Measurements from ENCODE around the gene CCDC102B.
"Not testable (repeated sequence)": the region's sequence is repeated elsewhere in the genome, so short reads cannot be mapped to it uniquely, and the experiment has no call there.

Gene CCDC102B

DNA sequence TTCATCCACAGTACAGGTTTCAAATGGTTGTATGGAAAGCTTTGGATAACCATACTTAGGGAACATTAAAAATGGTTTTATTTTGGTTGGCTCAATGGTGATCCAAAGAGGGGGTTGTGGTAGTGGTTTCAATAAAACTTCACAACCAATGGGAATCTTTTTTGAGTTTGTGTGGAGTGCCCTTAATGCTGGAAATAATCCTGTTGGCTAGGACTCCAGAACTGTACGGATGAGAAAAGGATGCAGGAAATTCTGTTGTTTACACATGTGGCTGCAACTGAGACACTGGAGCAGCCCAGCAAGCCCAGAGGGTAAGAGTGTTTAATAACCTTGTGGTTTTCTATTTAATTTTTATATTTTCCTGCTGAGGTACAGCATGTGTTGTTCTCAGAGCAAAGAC is at the start of gene CCDC102B:
CCDC102B (plus strand) TSS at position 210 of the 400 bp plus-strand sequence. CDS start 38,684 bp downstream, outside the sequence.
- no peak for DNase-seq (ENCODE audit: low spot score)

GRCh38 chr18:68757126-68757525 is 40.8 kb upstream of the CCDC102B start:
- DNase-seq (ENCODE audit: low spot score) = no peak

- no peak for DNase-seq (ENCODE audit: low spot score)
Measured at GRCh38 chr18:68759308-68759707, 38.6 kb upstream of the CCDC102B start.

DNA sequence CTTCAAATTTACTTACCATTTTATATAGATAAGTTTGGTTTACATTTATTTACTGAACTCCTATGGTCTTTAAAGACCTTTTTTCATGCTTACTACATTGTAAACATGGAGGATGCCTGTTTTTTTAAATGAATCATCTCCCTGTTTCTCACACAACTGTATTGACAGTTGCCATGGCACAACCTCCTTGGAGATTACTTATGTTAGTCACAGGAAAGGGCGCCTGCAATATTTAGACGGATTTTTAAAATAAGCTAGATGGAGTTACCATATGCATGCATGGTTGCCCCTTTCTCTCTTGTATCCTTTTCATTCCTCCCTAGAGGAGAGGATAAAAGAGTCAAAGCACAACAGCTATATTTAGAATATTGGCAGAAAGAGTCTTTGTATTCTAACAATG is 34.8 kb upstream of the CCDC102B start:
- DNase-seq (ENCODE audit: low spot score) = no peak

- no peak for DNase-seq (ENCODE audit: low spot score)
Measured at GRCh38 chr18:68764016-68764415, 33.9 kb upstream of the CCDC102B start.

DNA sequence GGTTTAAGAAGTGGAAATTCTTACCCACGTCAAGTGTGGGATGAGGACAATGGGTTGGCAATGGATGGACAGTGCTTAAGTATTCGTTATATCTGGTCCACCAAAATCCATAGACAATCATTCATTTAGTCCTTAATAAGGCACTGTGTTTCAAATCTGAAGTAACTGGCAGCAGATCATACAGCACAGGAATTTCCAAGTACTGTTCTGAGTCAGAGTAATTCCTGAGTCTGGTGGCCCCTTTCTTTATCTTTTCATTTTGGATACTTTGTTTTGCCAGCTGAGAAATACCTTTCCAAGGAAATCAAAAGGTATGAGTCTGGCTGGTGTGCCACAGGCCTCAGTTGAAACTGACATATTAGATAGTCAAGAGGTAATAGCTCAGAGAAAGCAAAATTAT is 31.4 kb upstream of the CCDC102B start:
- DNase-seq (ENCODE audit: low spot score) = no peak

GRCh38 chr18:68769461-68769860 is 28.4 kb upstream of the CCDC102B start:
- DNase-seq (ENCODE audit: low spot score) = no peak

- DNase-seq (ENCODE audit: low spot score) = no peak
Measured at GRCh38 chr18:68772268-68772667, 25.6 kb upstream of the CCDC102B start.

DNA sequence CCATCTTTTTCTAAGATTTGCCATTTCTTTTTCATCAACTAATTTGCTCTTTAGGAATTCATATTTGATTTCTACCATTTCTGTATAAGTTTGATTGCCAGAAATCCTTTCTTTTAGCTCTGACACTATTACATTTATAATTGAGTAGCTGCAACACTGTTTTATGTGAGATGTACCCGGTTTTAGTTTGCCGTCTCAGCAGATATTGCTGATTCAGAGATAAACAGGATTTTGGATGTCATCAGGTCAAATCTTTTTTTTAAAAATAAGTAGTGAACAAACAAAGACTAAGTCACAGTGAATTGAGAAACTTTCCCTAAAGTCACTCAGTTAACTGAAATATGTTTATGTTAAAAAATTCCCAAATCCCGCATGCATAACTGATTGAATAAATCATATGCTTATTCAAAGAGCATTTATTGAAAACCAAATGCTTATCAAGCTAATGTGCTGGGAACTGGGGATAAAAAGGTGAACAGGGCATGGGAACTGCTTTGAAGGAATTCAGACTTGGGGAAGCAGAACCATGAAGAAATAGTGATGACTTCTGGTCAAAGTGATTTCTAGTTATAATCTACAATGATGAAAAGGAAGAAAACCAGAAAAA is 19.5 kb upstream of the CCDC102B start:
- no peak for DNase-seq (ENCODE audit: low spot score)

DNA sequence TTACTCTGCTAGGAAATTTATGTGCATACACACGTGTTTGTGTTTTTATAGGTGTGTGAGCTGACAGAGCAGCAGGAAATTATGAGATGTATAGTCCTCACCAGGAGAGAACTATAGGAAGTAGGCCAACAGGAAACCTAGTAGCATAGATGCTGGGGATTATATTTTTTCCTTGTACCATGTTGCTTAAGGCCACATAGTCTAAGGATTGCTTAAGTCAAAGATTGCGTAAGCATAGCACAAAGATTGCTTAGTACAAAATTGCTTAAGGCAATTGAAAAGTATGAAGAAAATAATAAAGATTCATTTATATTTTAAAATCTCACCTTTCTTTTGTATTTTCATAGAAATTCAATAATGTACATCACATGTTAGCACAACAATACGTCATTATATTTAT is 18.7 kb upstream of the CCDC102B start:
- DNase-seq (ENCODE audit: low spot score) = no peak

GRCh38 chr18:68780802-68781635 is 16.9 kb upstream of the CCDC102B start:
- DNase-seq (ENCODE audit: low spot score) = no peak

- DNase-seq (ENCODE audit: low spot score) = no peak
Measured at GRCh38 chr18:68783506-68783905, 14.4 kb upstream of the CCDC102B start.

GRCh38 chr18:68784071-68784470 is 13.8 kb upstream of the CCDC102B start:
- DNase-seq (ENCODE audit: low spot score) = no peak

- DNase-seq (ENCODE audit: low spot score) = not testable (repeated sequence)
Measured at GRCh38 chr18:68790290-68790689, 7.6 kb upstream of the CCDC102B start.

DNA sequence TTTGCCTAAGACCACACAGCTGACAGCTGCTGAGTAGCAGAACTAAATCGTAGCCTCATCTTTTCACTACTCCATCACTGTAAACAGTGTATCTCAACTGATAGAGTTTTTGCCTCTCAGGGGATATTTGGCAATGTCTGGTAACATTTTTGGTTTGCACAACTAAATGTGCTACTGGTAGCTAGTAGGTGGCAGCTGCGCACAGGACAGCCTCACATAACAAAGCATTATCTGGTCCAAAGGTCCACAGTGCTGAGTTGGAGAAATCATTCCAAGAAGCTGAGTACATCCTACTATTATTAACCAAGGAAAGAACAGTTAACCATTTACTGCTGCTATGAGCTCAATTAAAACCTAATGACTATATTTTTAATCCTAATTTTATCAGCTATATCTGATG is 6.1 kb upstream of the CCDC102B start:
- no peak for DNase-seq (ENCODE audit: low spot score)

- DNase-seq (ENCODE audit: low spot score) = no peak
Measured at GRCh38 chr18:68793951-68794350, 3.9 kb upstream of the CCDC102B start.

DNA sequence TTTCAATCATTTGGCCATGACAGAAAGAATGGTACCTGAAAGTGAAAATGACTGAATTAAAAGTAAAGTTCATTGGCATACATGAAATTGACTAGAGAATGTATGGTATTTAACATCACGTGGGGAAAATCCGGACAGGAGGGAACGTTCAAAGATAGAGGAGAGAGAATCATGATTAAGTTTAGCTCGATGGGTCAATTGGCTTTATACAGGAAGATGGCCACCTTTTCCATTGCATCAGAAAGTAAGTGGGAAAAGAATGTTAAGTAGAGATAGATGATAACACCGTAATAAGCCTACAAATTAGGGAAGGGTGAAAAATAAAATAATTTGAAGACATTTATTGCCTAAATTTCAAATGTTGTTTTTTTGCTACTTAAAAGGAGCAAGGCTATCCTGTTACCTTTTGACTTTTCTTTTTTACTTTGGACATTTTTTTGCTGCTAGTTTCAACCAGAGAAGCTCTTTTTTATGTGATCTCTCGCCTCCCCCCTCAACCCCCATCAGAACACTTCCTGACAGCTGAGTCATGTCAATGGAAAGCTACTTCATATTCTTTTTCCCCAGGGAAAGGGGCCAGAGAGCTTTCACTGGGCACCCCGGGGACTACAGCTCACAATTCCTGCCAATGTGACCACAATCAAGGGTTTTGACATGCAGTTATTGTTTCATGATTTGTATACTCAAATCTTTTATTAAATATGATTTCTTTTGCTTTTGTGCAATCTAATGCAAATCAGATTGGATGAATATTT is 767 bp upstream of the CCDC102B start:
- DNase-seq (ENCODE audit: low spot score) = no peak

- no peak for DNase-seq (ENCODE audit: low spot score)
Measured at GRCh38 chr18:68800075-68800474, 2.2 kb downstream of the CCDC102B start.

GRCh38 chr18:68803356-68803755 is 5.5 kb downstream of the CCDC102B start:
- DNase-seq (ENCODE audit: low spot score) = no peak

DNA sequence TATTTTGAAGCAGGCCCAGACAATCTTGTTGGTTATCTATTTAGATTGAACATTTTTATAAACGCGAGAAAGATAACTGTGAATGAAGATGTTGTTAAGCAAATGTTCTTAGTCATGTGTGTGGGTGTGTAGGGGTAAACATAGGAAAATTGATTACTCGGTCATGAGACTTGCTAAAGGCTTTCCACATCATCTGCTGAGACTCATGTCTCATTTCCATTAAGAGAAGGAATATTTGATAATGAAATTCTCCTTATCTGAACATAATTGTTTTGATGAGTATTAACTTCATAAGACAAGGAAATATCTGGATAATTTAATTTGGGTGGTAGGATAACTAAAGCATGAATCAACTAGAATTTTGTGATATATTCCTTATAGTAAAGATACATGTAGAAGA is 19.7 kb downstream of the CCDC102B start:
- no peak for DNase-seq (ENCODE audit: low spot score)

DNA sequence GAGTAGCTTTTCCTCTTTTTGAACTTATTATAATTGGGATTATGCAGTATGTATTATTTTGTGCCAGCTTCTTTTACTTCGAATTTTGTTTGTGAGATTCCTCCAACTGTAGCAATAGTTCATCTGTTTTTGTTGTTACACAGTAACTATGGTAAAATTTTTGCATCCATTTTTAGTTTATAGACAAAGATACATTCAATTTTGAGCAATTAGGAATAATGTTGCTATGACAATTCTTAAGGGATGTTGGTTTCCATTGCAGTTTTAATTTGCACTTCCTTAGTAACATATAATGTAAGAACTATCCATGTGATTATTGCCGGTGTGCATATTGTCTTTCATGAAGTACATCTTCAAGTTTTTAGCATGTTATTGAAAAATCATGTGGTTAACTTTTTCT is 20.7 kb downstream of the CCDC102B start:
- DNase-seq (ENCODE audit: low spot score) = no peak

- no peak for DNase-seq (ENCODE audit: low spot score)
Measured at GRCh38 chr18:68822926-68823325, 25.0 kb downstream of the CCDC102B start.

- no peak for DNase-seq (ENCODE audit: low spot score)
Measured at GRCh38 chr18:68826121-68826520, 28.2 kb downstream of the CCDC102B start.
